ENCODE data around the gene ZBTB7C. TPM values are rescaled to one million over a fixed set of nuclear protein-coding genes. Genes with fewer than 3 reads are reported as not detected.

The ZBTB7C gene
- total RNA-seq, 1 donor = 0.09 TPM

DNA sequence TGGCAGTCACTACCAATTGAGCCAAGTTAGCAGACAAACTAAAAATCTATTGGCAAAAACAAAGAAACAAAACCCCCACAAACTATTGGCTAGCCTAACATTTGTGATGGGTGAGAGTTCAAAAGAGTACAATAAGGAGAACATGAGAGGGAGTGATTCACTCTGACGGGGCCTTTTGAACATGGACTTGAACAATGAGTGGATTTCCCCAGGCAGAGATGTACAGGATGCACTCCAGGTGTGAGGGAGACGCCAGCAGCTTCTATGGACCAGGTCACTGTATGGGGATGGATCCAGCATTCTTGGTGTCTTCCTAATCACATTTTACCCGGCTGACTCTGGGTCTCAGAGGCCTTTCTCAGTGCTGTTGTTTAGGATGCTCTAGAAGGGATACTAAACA lies 311.2 kb downstream of the ZBTB7C start:
- TF ChIP-seq, protein P1, sequence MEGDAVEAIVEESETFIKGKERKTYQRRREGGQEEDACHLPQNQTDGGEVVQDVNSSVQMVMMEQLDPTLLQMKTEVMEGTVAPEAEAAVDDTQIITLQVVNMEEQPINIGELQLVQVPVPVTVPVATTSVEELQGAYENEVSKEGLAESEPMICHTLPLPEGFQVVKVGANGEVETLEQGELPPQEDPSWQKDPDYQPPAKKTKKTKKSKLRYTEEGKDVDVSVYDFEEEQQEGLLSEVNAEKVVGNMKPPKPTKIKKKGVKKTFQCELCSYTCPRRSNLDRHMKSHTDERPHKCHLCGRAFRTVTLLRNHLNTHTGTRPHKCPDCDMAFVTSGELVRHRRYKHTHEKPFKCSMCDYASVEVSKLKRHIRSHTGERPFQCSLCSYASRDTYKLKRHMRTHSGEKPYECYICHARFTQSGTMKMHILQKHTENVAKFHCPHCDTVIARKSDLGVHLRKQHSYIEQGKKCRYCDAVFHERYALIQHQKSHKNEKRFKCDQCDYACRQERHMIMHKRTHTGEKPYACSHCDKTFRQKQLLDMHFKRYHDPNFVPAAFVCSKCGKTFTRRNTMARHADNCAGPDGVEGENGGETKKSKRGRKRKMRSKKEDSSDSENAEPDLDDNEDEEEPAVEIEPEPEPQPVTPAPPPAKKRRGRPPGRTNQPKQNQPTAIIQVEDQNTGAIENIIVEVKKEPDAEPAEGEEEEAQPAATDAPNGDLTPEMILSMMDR (IDR thresholded peaks at IDR 0.05; ENCODE audit: insufficient read depth, low read length) = no peak
- DNase-seq (ENCODE audit: low read depth) = no peak
- no peak overlapping the region for H3K4me3 ChIP-seq (ENCODE audit: low read depth, low read length)

DNA sequence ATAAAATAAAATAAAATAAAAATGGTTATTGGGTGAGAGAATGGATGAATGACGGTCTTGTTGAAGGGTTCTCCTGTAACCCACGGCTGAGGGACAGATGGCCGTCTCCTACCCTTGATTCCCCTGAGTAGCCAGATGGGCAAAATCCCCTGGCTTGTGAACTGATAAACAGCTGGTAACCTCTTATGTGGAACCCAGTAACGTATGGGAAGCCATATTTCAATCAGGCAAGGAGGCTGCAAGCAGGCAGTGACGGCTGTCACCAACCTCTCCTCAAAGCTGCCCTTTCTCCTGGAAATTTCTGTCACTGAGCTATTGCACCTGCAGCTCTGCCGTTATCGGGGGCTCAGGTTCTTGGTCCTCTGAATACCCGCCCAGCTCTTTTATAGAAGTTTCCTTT lies 313.5 kb downstream of the ZBTB7C start:
- H3K4me3 ChIP-seq (ENCODE audit: low read depth, low read length) = no peak overlapping the region
- TF ChIP-seq, protein P1 (IDR thresholded peaks at IDR 0.05; ENCODE audit: insufficient read depth, low read length) = no peak
- no peak for DNase-seq (ENCODE audit: low read depth)

DNA sequence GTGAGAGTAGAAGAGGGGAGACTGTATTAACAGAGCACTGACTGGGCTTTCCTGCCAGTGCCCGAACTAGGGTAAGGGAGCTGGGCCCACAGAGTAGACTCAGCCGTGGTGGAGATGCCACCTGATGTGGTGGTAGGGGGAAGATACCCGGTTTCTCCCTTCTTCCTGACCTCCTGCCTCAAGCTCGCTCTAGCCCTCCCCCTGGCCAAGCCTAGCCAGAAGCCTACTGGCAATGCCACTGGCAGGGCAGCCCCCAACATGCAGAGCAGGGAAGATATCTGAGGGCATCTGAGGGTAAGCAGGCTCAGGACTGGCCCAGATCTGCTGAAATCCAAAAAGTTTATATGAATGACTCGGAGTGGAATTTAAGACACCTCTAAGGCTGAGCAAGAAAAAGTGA lies 316.1 kb downstream of the ZBTB7C start:
- no peak for DNase-seq (ENCODE audit: low read depth)
- TF ChIP-seq, protein P1 (IDR thresholded peaks at IDR 0.05; ENCODE audit: insufficient read depth, low read length) = no peak
- no peak overlapping the region for H3K4me3 ChIP-seq (ENCODE audit: low read depth, low read length)

DNA sequence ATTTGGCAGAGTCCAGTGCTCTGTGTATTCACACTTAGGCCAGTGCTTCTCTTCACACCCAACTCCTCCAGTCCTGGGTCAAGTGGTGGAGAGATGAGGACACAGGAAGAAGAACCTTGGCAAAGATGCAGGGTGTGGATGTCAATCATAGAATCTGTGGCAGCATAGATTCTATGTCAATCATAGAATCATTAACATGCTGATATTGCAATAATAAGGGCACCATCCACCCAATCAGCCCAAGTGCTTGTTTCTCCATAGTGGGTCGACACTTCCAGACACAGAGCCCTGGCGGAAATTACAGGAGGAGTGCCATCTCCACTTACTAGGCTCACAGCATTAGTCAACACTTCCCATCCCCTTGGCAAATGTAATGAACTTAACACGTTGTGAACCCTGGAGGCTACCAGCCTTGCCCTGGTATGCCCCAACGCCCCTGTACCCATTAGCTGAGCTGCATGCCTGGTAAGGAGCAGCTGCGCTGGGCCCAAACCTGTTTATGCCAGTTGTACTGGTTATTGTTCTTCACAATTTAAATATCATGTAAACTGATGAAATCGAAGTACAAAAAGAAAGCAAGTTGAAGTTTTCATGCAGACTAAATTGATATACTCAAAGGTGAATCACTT lies 317.2 kb downstream of the ZBTB7C start:
- TF ChIP-seq, protein P1 (IDR thresholded peaks at IDR 0.05; ENCODE audit: insufficient read depth, low read length) = no peak
- H3K4me3 ChIP-seq (ENCODE audit: low read depth, low read length) = no peak overlapping the region
- DNase-seq (ENCODE audit: low read depth) = no peak

DNA sequence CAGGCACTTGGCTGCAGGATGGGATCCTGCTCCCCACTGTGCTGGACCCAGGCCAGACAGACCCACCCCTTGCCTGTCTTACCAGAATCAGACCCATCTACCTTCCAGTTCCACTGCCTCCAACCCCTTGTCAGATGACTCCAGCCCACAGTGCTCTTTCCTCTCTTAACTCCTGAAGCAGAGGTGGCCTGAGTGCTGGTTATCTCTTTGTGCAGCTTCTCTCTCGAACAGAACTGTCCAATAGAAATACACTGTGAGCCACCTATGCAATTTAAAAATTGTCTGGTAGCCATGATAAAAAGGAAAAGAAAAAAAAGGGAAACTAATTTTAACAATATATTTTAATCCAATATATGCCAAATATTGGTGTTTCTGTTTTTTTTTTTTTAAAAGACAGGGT lies 318.5 kb downstream of the ZBTB7C start:
- TF ChIP-seq, protein P1 (IDR thresholded peaks at IDR 0.05; ENCODE audit: insufficient read depth, low read length) = no peak
- DNase-seq (ENCODE audit: low read depth) = no peak
- H3K4me3 ChIP-seq (ENCODE audit: low read depth, low read length) = no peak overlapping the region

DNA sequence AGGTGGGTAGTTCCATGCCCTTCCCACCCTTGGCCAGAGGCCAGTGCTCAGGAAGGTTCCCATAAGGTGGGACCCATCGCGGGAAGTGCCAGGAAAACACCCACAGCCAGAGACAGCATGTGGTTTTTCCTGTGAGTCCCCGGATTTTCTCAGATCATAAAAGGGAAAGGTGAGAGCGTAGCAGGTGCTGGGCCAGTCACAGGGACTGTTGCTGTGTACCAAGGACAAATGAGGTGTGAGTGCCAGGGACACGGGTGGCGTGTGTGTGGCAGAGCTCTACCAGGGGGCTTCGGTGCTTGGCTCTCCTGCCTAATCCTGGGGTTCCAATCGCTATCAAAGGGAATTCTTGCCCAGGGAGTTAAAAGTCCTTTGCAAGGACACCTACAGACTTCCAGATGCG lies 319.2 kb downstream of the ZBTB7C start:
- H3K4me3 ChIP-seq (ENCODE audit: low read depth, low read length) = no peak overlapping the region
- TF ChIP-seq, protein P1 (IDR thresholded peaks at IDR 0.05; ENCODE audit: insufficient read depth, low read length) = no peak
- no peak for DNase-seq (ENCODE audit: low read depth)
